Panc1 (cell line): ENCODE results near the gene TOGARAM2.

Experiments used
- POLR2AphosphoS5 ChIP-seq: IDR thresholded peaks from 2 replicates; pipeline ENCODE4 v1.6.1; 2012; ENCODE audit warnings: mild to moderate bottlenecking, low read depth, low read length, moderate library complexity
- REST ChIP-seq, 2 experiments: IDR thresholded peaks; 2 replicates each; pipeline ENCODE4 v1.6.1; 2011 to 2012; ENCODE audit warnings: low read depth in 2 of 2, control low read depth in 1 of 2, low read length in 1 of 2, mild to moderate bottlenecking in 1 of 2, moderate library complexity in 1 of 2; ENCODE audit not compliant: insufficient read depth in 1 of 2
- SIN3A ChIP-seq: IDR thresholded peaks from 2 replicates; pipeline ENCODE4 v1.6.1; 2012; ENCODE audit warnings: low read depth, mild to moderate bottlenecking, low read length, moderate library complexity, borderline replicate concordance; ENCODE audit not compliant: insufficient read depth
- TF ChIP-seq, protein P1 (sequence below): fragments of 450-650 bp; IDR thresholded peaks from 2 replicates; pipeline ENCODE4 v1.5.1; 2017; ENCODE audit warnings: mild to moderate bottlenecking

- TF ChIP-seq, protein P1, sequence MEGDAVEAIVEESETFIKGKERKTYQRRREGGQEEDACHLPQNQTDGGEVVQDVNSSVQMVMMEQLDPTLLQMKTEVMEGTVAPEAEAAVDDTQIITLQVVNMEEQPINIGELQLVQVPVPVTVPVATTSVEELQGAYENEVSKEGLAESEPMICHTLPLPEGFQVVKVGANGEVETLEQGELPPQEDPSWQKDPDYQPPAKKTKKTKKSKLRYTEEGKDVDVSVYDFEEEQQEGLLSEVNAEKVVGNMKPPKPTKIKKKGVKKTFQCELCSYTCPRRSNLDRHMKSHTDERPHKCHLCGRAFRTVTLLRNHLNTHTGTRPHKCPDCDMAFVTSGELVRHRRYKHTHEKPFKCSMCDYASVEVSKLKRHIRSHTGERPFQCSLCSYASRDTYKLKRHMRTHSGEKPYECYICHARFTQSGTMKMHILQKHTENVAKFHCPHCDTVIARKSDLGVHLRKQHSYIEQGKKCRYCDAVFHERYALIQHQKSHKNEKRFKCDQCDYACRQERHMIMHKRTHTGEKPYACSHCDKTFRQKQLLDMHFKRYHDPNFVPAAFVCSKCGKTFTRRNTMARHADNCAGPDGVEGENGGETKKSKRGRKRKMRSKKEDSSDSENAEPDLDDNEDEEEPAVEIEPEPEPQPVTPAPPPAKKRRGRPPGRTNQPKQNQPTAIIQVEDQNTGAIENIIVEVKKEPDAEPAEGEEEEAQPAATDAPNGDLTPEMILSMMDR: no peak
- TF ChIP-seq POLR2AphosphoS5 (no peak), REST (IDR thresholded peaks at IDR 0.05; ENCODE audit: insufficient read depth in 1 of 2, low read depth in 2 of 2, low read length in 1 of 2) (no peak), SIN3A (no peak)
Observed at GRCh38 chr2:28975671-28976070, 5.4 kb upstream of the TOGARAM2 start.
